Subcutaneous adipose tissue (tissue), 4 donors: ENCODE measurements around the gene SBF2. TPM values are rescaled to one million over a fixed set of nuclear protein-coding genes. Genes with fewer than 3 reads are reported as not detected.

Experiments used
- total RNA-seq, 4 donors: library from RNA; depleted of rRNA; stranded (reverse); fragments of >200 nt; gene quantifications; one replicate each; pipeline ENCODE4 v1.1.0, GENCODE V29; 2016
- TF ChIP-seq, protein P1 (sequence below): fragments of 450-650 bp; IDR thresholded peaks from one replicate; pipeline ENCODE4 v1.5.1; 2016; ENCODE audit warnings: low read depth, mild to moderate bottlenecking, control low read depth, antibody characterized with exemption, moderate library complexity

The SBF2 gene
- total RNA-seq, 4 donors from 2014 or later: 87.2 to 103 (median 97.3) TPM

DNA sequence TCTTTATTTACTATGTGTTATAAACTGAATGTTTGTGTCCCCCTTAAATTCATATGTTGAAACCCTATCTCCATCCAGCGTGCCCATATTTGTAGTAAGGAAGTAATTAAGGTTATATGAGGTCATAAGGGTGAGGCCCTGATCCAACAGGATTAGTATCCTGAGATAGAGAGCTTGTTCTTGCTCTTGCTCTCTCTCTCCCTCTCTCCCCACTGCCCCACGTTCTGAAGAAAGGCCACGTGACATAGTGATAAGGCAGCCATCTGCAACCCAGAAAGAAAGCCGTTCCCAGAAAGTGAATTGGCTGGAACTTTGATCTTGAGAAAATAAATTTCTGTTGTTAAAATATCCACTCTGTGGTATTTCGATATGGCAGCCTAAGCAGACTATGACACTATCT is 417.7 kb downstream of the SBF2 start:
- TF ChIP-seq, protein P1, sequence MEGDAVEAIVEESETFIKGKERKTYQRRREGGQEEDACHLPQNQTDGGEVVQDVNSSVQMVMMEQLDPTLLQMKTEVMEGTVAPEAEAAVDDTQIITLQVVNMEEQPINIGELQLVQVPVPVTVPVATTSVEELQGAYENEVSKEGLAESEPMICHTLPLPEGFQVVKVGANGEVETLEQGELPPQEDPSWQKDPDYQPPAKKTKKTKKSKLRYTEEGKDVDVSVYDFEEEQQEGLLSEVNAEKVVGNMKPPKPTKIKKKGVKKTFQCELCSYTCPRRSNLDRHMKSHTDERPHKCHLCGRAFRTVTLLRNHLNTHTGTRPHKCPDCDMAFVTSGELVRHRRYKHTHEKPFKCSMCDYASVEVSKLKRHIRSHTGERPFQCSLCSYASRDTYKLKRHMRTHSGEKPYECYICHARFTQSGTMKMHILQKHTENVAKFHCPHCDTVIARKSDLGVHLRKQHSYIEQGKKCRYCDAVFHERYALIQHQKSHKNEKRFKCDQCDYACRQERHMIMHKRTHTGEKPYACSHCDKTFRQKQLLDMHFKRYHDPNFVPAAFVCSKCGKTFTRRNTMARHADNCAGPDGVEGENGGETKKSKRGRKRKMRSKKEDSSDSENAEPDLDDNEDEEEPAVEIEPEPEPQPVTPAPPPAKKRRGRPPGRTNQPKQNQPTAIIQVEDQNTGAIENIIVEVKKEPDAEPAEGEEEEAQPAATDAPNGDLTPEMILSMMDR: no peak

DNA sequence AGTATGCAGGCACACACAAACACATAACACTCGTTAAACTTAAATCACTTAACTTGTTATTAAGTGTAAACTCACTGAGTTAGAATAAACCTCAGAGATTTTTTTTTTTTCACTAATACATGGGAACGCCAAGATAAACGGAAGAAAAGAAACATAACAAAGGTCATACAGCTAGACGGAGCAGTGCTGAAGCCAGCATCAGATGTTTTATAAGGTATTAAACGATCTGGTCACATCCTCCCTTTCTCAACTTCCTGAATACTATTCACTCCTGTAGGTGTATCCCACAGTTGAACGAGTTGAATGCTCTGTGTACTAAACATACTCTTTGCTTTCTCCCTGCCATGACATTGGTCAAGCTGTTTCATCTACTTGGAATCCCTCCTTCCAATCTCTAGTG is 418.2 kb downstream of the SBF2 start:
- TF ChIP-seq, protein P1: no peak

DNA sequence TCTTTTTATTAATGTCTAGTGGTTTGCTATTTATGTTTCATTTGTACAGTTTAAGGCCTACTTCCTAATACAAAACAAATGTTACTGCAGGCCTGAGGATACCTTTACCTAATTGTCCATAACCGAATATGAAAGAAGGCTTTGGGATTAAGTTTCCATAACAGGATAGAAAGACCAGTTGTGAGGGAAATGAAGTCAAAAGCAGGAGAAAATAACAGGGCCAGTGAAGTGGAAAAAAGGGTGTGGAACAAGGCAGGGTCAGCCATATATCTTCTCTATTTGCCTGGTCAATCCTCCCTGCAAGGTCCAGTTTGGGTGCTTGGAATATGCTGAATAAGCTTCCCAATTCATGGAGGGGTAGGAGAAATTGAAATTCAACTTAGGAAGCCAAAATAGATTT is 418.6 kb downstream of the SBF2 start:
- TF ChIP-seq, protein P1: no peak

DNA sequence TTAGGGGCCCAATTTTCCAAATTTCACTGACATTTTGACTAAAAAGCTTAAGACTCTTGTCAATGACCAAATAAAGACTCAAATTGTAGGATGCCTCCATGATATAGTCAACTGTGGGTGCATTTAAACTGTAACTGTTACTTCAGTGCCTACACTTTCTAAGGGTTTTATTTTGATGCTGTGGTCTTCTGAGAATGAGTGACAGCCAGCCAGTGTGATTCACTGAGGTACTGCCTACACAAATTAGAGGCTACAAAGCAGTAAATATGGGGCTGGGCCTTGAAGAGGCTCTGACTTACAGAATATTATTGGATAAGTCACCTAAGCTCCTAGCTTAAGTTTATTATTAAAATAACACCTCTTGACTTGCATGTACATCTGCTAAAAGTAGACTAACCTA is 419.6 kb downstream of the SBF2 start:
- TF ChIP-seq, protein P1: no peak

DNA sequence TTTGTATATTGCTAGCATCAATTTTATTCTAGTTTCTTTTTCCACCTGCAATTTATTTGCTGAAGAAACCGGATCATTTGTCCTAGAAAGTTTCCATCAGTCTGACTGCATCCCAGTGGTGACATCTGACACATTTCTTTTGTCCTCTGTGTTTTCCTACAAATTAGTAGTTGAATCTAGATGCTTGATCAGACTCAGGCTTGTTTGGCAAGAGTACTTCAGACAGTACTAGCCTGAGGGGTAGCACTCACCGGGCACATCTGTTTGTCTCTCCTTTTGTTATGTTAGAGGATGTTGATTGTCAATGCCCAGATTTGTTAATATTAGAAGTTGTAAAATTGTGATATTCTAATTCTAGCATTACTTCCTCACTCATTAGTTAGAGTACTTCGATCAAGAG is 425.4 kb downstream of the SBF2 start:
- TF ChIP-seq, protein P1: no peak

DNA sequence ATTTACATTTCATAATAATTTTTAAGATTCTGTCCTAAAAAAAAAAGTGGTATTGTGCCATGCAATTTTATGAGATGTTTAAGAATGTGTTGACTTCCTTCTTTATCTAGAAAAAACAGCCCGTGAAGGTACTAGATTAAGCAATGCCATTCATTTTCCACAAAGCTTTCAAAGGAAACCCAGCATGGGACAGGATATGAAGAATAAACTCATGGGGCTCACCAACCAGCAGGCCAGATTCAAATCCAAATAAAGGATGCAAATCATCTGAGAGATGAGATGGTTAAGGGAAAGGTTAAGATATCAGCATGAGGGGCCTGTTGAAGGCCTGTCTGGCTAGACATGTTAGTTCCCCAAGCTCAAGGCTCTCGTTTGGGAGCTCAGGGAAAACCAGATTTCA is 431.0 kb downstream of the SBF2 start:
- TF ChIP-seq, protein P1: no peak

DNA sequence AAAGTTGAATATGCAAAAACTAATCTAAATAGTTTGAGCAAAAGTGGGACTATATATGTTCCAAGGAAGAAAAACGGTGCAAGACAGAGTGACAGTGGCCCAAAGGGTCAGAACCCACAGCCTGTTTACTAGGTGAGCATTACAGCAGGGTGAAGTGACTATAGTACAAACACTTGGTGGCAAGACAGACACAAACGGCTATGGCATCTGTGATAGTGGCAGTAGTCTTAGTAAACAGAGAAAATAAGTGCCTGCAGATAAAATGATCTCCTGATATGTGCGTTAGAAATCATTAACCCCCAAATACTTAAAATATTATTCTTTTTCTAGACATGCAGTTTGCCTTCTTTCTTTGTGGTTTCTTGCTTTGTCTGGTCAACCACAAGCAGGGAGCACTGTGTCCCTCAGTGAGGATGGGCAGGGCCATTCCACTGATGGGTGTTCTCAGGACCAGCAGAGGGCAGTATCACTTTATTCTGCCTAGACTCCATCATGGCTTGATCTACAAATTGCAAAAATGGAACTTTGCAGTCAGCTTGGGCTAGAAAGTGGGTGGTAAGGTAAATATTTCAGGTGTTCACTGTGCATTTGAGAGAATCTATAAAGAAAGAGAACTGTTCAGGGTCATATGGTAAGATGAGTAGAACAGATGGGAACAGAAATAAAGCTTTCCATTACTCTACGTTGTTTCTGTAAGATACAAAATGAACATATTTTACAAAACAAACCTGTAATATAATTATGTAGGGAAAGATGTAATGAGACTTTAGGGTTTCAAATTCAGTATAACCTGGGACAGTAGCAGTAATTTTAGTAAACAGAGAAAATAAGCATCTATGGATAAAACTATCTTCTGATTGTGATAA is 431.9 kb downstream of the SBF2 start:
- TF ChIP-seq, protein P1: no peak
